IMR-90 (cell line): ENCODE measurements around the gene CCDC134. TPM values are rescaled to one million over a fixed set of nuclear protein-coding genes. Genes with fewer than 3 reads are reported as not detected.

Experiments
- CEBPB ChIP-seq: IDR thresholded peaks from 2 replicates; pipeline ENCODE4 v1.6.1; 2012; ENCODE audit warnings: low read depth, low read length, improper control_type of control experiment
- ELK1 ChIP-seq: fragments of 150-350 bp; IDR thresholded peaks from 2 replicates; pipeline ENCODE4 v1.6.1; 2016; ENCODE audit warnings: low read depth, mild to moderate bottlenecking, low read length, moderate library complexity, borderline replicate concordance
- MXI1 ChIP-seq: IDR thresholded peaks from 2 replicates; pipeline ENCODE4 v1.6.1; 2012; ENCODE audit warnings: low read depth, mild to moderate bottlenecking, low read length, moderate library complexity, borderline replicate concordance
- RFX5 ChIP-seq: IDR thresholded peaks from 2 replicates; pipeline ENCODE4 v1.8.0; 2012; ENCODE audit warnings: low read depth, mild to moderate bottlenecking, low read length, moderate library complexity
- polyA plus RNA-seq, 3 experiments: library from polyadenylated mRNA; depleted of rRNA; stranded (reverse); fragments of >200 nt; gene quantifications; 2 replicates each; pipeline ENCODE4 v1.2.3, GENCODE V29; 2012; ENCODE audit warnings: low replicate concordance in 1 of 3
- total RNA-seq: library from RNA; depleted of rRNA; stranded (reverse); fragments of >200 nt; gene quantifications from 2 replicates; pipeline ENCODE4 v1.2.3, GENCODE V29; 2012

The CCDC134 gene
- total and polyA plus RNA-seq, 2 of the 4 experiments (the other 2 are of a cell fraction), result 5.1 to 7.0 TPM

GRCh38 chr22:41752011-41752970 lies 48.2 kb upstream of the CCDC134 start (continued):
- no peak for TF ChIP-seq CEBPB
- no peak for TF ChIP-seq MXI1
- TF ChIP-seq RFX5, result no peak
- TF ChIP-seq ELK1, result no peak
